RWPE2 (cell line): Measurements from ENCODE around the gene COPA.

Experiments used
- ATAC-seq: fragments of 200-7000 bp; cut with Tn5 transposase; 3 replicates; pipeline ENCODE4 v1.9.1; 2021; ENCODE audit warnings: low read depth
- DNase-seq: peaks from one replicate; pipeline ENCODE4 v3.0.0-alpha.2; 2020; ENCODE audit warnings: low spot score
- H3K27ac ChIP-seq: fragments of 450-650 bp; 2 replicates; pipeline ENCODE4 v1.5.1; 2017; ENCODE audit warnings: mild to moderate bottlenecking; ENCODE audit not compliant: poor library complexity, severe bottlenecking
- H3K27me3 ChIP-seq: fragments of 250-450 bp; sonication (Bioruptor Pico); 2 replicates; pipeline ENCODE4 v1.5.1; 2021; ENCODE audit warnings: mild to moderate bottlenecking, moderate library complexity; ENCODE audit not compliant: insufficient read depth, poor library complexity, severe bottlenecking
- H3K36me3 ChIP-seq: fragments of 250-450 bp; sonication (Bioruptor Pico); 2 replicates; pipeline ENCODE4 v1.5.1; 2020; ENCODE audit warnings: low read depth, mild to moderate bottlenecking, moderate library complexity
- H3K4me1 ChIP-seq: fragments of 250-450 bp; sonication (Bioruptor Pico); 2 replicates; pipeline ENCODE4 v1.5.1; 2021; ENCODE audit warnings: mild to moderate bottlenecking, moderate library complexity; ENCODE audit not compliant: insufficient read depth, poor library complexity, severe bottlenecking
- H3K4me3 ChIP-seq: fragments of 250-450 bp; sonication (Bioruptor Pico); 2 replicates; pipeline ENCODE4 v1.5.1; 2021; ENCODE audit warnings: mild to moderate bottlenecking, moderate library complexity; ENCODE audit not compliant: severe bottlenecking
- H3K9me3 ChIP-seq: fragments of 250-450 bp; sonication (Bioruptor Pico); 2 replicates; pipeline ENCODE4 v1.5.1; 2021; ENCODE audit warnings: mild to moderate bottlenecking, moderate library complexity; ENCODE audit not compliant: severe bottlenecking
- TF ChIP-seq, protein P1 (sequence below): fragments of 450-650 bp; IDR thresholded peaks from one replicate; pipeline ENCODE4 v1.5.1; 2017; ENCODE audit warnings: mild to moderate bottlenecking, moderate library complexity; ENCODE audit not compliant: poor library complexity, severe bottlenecking

COPA gene

DNA sequence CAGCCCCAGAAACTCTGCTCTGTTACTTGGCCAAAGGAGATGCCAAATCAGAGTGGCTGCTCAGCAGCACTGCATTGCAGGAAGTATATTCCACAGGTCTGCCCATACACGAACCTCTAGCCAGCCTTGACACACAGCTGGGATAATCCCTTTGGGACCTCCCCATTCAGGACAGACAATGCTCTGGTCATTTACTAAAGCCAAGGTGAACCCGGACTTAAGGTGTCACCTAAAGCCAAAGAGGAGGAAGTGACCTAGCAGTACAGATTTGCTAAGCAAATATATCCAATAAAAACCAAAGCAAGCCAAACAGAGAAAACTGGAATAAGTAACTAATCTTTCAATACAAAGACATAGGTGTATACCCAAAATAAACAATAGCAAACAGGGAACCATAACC, 27.7 kb downstream of the COPA start:
- Histone ChIP-seq H3K27ac (no peak overlapping the region), H3K4me3 (no peak overlapping the region), H3K27me3 (no peaks in the 10 kb centered on the region), H3K4me1 (no peaks in the 10 kb centered on the region), H3K36me3 (peaks cover 98% of the 10 kb centered on the region), H3K9me3 (no peaks in the 10 kb centered on the region)
- no peak for ATAC-seq
- TF ChIP-seq, protein P1, sequence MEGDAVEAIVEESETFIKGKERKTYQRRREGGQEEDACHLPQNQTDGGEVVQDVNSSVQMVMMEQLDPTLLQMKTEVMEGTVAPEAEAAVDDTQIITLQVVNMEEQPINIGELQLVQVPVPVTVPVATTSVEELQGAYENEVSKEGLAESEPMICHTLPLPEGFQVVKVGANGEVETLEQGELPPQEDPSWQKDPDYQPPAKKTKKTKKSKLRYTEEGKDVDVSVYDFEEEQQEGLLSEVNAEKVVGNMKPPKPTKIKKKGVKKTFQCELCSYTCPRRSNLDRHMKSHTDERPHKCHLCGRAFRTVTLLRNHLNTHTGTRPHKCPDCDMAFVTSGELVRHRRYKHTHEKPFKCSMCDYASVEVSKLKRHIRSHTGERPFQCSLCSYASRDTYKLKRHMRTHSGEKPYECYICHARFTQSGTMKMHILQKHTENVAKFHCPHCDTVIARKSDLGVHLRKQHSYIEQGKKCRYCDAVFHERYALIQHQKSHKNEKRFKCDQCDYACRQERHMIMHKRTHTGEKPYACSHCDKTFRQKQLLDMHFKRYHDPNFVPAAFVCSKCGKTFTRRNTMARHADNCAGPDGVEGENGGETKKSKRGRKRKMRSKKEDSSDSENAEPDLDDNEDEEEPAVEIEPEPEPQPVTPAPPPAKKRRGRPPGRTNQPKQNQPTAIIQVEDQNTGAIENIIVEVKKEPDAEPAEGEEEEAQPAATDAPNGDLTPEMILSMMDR = no peak
- no peak for DNase-seq

DNA sequence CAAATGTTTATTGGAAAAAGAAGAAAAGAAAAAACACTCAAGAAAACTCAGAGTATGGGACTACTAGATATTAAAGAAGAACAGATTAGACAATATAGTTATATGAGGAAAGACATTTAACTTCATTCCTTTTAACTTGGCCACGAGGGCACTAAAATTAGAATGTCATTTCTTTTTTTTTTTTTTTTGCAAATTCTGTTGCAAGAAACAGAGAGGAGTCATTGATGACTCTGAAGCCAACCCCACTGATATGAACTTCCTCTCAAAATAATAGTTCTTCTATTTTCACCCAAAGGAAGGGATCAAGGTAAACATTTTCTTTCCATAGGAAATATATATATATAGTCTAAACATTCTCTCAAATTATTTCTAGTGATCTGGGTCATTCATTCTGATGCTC, 33.5 kb downstream of the COPA start:
- no peaks in the 10 kb centered on the region for H3K4me1 ChIP-seq
- DNase-seq (no peak), ATAC-seq (no peak)
- H3K4me3 ChIP-seq = no peak overlapping the region
- H3K9me3 ChIP-seq = no peaks in the 10 kb centered on the region
- TF ChIP-seq, protein P1 = no peak
- H3K27ac ChIP-seq = no peak overlapping the region
- H3K27me3 ChIP-seq = no peaks in the 10 kb centered on the region
- H3K36me3 ChIP-seq = peaks cover 100% of the 10 kb centered on the region

DNA sequence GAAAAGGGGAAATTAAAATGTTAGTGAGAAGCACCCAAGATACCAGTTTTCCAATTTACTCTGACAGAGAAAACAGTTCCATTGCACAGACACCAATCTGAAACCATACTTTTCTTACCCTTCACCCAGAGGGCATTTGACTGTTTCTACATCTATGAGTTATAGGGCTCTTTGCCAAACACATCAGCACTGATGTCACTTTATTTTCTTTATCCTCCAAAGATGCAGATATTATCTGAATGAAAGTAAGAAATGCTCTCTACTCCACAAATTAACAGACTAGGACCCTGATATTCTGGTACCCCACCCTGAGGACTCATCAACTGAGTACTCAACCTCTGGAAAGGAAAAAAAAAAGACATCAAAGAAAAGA, 33.9 kb downstream of the COPA start:
- ATAC-seq (no peak), DNase-seq (no peak)
- Histone ChIP-seq H3K27me3 (no peaks in the 10 kb centered on the region), H3K27ac (no peak overlapping the region), H3K9me3 (no peaks in the 10 kb centered on the region), H3K36me3 (peaks cover 100% of the 10 kb centered on the region), H3K4me1 (no peaks in the 10 kb centered on the region), H3K4me3 (no peak overlapping the region)
- TF ChIP-seq, protein P1 = no peak

DNA sequence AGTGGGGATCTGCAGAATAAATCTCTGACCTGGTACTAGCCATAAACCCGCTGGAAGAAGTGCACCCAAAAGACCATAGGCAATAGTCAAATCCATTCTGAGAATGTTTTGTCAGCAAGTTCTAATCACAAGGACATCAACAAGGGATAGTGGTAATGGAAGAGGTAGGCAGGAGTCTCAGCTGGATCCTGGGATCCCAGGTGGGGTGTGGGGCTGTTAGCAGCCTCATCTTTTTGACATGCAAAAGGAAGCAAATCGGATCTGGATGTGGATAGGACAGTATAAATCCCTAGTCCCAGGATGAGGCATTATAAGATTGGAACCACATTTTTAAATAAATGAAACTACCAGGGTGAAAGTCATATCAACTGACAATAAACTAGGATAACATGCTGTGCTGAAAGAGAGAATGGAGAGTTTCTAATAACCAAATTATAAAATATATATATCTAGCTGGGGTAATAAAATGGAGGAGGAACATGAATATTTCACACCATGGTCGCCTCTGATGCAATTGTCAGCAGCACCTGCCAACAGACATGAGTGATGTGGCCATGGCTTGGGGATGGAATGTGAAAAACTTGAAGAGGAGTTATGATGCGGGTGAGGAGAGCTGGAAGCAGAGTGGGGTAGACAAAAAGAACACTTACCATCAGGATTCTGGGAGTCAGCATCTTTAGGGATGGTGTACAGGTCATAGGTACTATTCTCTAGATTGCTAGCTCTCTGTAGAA, 34.4 kb downstream of the COPA start:
- H3K36me3 ChIP-seq = peaks cover 100% of the 10 kb centered on the region
- no peak overlapping the region for H3K27ac ChIP-seq
- H3K4me3 ChIP-seq = no peak overlapping the region
- H3K9me3 ChIP-seq = no peaks in the 10 kb centered on the region
- TF ChIP-seq, protein P1 = no peak
- H3K4me1 ChIP-seq = no peaks in the 10 kb centered on the region
- ATAC-seq (no peak), DNase-seq (no peak)
- no peaks in the 10 kb centered on the region for H3K27me3 ChIP-seq

DNA sequence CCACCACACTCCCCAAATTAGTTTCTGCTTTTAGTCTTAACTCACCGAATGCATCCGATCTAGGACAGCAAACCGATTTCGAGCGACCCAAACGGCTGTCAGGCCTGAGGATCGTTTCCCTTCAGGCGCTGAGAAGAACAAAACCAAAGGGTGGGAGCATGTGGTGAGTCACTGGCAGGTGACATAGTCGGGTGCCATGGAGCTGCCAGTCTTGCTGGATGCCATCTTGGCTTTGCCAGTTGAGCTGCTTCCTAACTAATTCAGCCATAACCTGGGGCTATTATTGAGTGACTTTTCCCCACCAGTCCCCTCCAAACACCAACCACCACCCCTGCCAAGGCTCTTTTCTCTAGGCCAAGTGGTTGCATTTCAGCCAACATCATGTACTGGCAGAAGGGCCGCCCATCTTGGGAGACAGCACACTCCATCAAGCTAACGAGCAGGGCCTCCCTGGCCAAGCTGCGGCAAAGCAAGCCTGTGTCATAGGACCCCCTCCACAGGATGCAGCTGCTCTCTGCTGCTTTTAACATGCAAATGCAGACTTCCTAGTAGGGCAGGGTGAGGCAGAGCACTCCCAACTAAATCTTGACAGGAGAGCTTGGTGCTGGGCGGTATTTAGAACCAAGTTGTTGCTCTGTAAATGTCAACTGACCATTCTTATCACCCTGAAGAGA, 35.8 kb downstream of the COPA start:
- ATAC-seq (no peak), DNase-seq (no peak)
- Histone ChIP-seq H3K27ac (no peak overlapping the region), H3K4me1 (no peaks in the 10 kb centered on the region), H3K9me3 (no peaks in the 10 kb centered on the region), H3K4me3 (no peak overlapping the region), H3K36me3 (peaks cover 97% of the 10 kb centered on the region), H3K27me3 (no peaks in the 10 kb centered on the region)
- TF ChIP-seq, protein P1 = no peak
